Loucy (cell line): ENCODE data around the gene TMEM38A.

ENCODE experiments used
- H2AFZ ChIP-seq: fragments of 200-600 bp; sonication (generic); 2 replicates; pipeline ENCODE4 v1.6.0; 2016; ENCODE audit warnings: antibody characterized with exemption, mild to moderate bottlenecking, low read length, moderate library complexity
- H3F3A ChIP-seq: fragments of 200-600 bp; 2 replicates; pipeline ENCODE4 v1.6.0; 2016; ENCODE audit warnings: antibody characterized with exemption, low read depth, mild to moderate bottlenecking
- H3K27me3 ChIP-seq: fragments of 200-600 bp; sonication (generic); 2 replicates; pipeline ENCODE4 v1.6.1; 2014; ENCODE audit warnings: low read length, mild to moderate bottlenecking; ENCODE audit not compliant: insufficient read depth, poor library complexity, severe bottlenecking
- H3K36me3 ChIP-seq: fragments of 200-600 bp; sonication (generic); 2 replicates; pipeline ENCODE4 v1.6.1; 2016; ENCODE audit warnings: low read length; ENCODE audit not compliant: insufficient read depth
- H3K4me1 ChIP-seq: fragments of 200-600 bp; sonication (generic); 2 replicates; pipeline ENCODE4 v1.5.1; 2014; ENCODE audit warnings: low read length, mild to moderate bottlenecking; ENCODE audit not compliant: insufficient read depth, poor library complexity, severe bottlenecking
- H3K4me2 ChIP-seq: fragments of 200-600 bp; sonication (generic); 2 replicates; pipeline ENCODE4 v1.6.0; 2014; ENCODE audit warnings: antibody characterized with exemption, low read length, low read depth, mild to moderate bottlenecking; ENCODE audit not compliant: poor library complexity, severe bottlenecking
- H3K4me3 ChIP-seq: fragments of 200-600 bp; sonication (generic); 2 replicates; pipeline ENCODE4 v1.5.1; 2014; ENCODE audit warnings: low read length, mild to moderate bottlenecking, mixed read lengths; ENCODE audit not compliant: poor library complexity, severe bottlenecking
- H3K79me2 ChIP-seq: fragments of 200-600 bp; sonication (generic); 2 replicates; pipeline ENCODE4 v1.6.1; 2014; ENCODE audit warnings: low read length; ENCODE audit not compliant: insufficient read depth
- H3K9ac ChIP-seq: fragments of 200-600 bp; sonication (generic); 2 replicates; pipeline ENCODE4 v1.6.0; 2014; ENCODE audit warnings: mild to moderate bottlenecking, low read depth, low read length, moderate library complexity; ENCODE audit not compliant: poor library complexity, severe bottlenecking
- H3K9me2 ChIP-seq: fragments of 200-600 bp; sonication (generic); replicated peaks from 2 replicates; pipeline ENCODE4 v1.6.1; 2016; ENCODE audit warnings: low read depth, low read length, mixed read lengths
- H3K9me3 ChIP-seq: fragments of 200-600 bp; sonication (generic); 2 replicates; pipeline ENCODE4 v1.6.1; 2014; ENCODE audit warnings: mild to moderate bottlenecking, antibody characterized with exemption, low read length, low read depth; ENCODE audit not compliant: insufficient read depth
- H4K20me1 ChIP-seq: fragments of 200-600 bp; sonication (generic); 2 replicates; pipeline ENCODE4 v1.6.0; 2014; ENCODE audit warnings: antibody characterized with exemption, low read length, mild to moderate bottlenecking; ENCODE audit not compliant: insufficient read depth, poor library complexity, severe bottlenecking
- EZH2phosphoT487 ChIP-seq: fragments of 200-600 bp; IDR thresholded peaks from 2 replicates; pipeline ENCODE4 v1.6.1; 2018; ENCODE audit warnings: antibody characterized with exemption, mild to moderate bottlenecking, moderate library complexity, borderline replicate concordance
- TF ChIP-seq, protein P1 (sequence below): fragments of 200-600 bp; sonication (generic); conservative IDR thresholded peaks from 2 replicates; pipeline ENCODE4 v1.5.1; 2014; ENCODE audit warnings: mild to moderate bottlenecking, antibody characterized with exemption, low read length

The TMEM38A gene

DNA sequence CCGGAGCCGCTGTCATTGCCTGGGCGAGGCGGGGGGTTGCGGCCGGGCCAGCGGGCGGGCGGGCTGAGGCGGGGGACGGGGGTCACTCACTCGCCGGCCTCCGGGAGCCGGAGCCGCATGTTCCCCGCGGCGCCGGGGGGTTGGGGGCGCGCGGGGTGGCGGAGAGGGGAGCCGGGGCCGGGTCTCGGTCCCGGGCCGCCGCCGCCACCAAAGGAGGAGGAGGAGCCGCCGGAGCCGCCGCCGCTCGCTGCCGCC, 33.1 kb upstream of the TMEM38A start:
- H3K36me3 ChIP-seq: peaks cover 14% of the 10 kb centered on the region; the same call in 1 of the 2 replicates
- peak overlapping the region; percentile 89 for H3K4me2 ChIP-seq
- peaks cover 45% of the 10 kb centered on the region for H3K4me1 ChIP-seq
- H3K27me3 ChIP-seq: no peaks in the 10 kb centered on the region
- peak overlapping the region; percentile 94 for H3K9ac ChIP-seq
- H3K4me3 ChIP-seq: peak overlapping the region; percentile 98
- no peak overlapping the region for H2AFZ ChIP-seq
- H3K9me3 ChIP-seq: no peaks in the 10 kb centered on the region
- peaks cover 6% of the 10 kb centered on the region; the same call in 1 of the 2 replicates for H3F3A ChIP-seq
- H3K79me2 ChIP-seq: peaks cover 52% of the 10 kb centered on the region
- TF ChIP-seq EZH2phosphoT487: no peak
- TF ChIP-seq, protein P1, sequence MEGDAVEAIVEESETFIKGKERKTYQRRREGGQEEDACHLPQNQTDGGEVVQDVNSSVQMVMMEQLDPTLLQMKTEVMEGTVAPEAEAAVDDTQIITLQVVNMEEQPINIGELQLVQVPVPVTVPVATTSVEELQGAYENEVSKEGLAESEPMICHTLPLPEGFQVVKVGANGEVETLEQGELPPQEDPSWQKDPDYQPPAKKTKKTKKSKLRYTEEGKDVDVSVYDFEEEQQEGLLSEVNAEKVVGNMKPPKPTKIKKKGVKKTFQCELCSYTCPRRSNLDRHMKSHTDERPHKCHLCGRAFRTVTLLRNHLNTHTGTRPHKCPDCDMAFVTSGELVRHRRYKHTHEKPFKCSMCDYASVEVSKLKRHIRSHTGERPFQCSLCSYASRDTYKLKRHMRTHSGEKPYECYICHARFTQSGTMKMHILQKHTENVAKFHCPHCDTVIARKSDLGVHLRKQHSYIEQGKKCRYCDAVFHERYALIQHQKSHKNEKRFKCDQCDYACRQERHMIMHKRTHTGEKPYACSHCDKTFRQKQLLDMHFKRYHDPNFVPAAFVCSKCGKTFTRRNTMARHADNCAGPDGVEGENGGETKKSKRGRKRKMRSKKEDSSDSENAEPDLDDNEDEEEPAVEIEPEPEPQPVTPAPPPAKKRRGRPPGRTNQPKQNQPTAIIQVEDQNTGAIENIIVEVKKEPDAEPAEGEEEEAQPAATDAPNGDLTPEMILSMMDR: no peak
- H4K20me1 ChIP-seq: peaks cover 44% of the 10 kb centered on the region
- no peaks in the 10 kb centered on the region for H3K9me2 ChIP-seq

GRCh38 chr19:16628183-16628983, 32.6 kb upstream of the TMEM38A start, which contains the start of gene MED26:
TSS of gene MED26 (minus strand) at chr19:16628204. CDS start at chr19:16627943, 261 bp downstream.
- peak within 1 kb of the TSS; percentile 97 for H2AFZ ChIP-seq
- peak within 1 kb of the TSS; percentile 89 for H3K4me2 ChIP-seq
- H3K27me3 ChIP-seq: no peaks in the 10 kb centered on the region
- no peaks in the 10 kb centered on the region for H3K9me2 ChIP-seq
- peaks cover 15% of the 10 kb centered on the region; the same call in 1 of the 2 replicates for H3K36me3 ChIP-seq
- H3K4me1 ChIP-seq: peaks cover 39% of the 10 kb centered on the region
- peaks cover 41% of the 10 kb centered on the region for H4K20me1 ChIP-seq
- H3K9ac ChIP-seq: peak within 1 kb of the TSS; percentile 94
- H3K79me2 ChIP-seq: peaks cover 47% of the 10 kb centered on the region
- peak within 1 kb of the TSS; percentile 98 for H3K4me3 ChIP-seq
- peaks cover 6% of the 10 kb centered on the region; the same call in 1 of the 2 replicates for H3F3A ChIP-seq
- TF ChIP-seq, protein P1: no peak
- no peak for TF ChIP-seq EZH2phosphoT487
- H3K9me3 ChIP-seq: no peaks in the 10 kb centered on the region

DNA sequence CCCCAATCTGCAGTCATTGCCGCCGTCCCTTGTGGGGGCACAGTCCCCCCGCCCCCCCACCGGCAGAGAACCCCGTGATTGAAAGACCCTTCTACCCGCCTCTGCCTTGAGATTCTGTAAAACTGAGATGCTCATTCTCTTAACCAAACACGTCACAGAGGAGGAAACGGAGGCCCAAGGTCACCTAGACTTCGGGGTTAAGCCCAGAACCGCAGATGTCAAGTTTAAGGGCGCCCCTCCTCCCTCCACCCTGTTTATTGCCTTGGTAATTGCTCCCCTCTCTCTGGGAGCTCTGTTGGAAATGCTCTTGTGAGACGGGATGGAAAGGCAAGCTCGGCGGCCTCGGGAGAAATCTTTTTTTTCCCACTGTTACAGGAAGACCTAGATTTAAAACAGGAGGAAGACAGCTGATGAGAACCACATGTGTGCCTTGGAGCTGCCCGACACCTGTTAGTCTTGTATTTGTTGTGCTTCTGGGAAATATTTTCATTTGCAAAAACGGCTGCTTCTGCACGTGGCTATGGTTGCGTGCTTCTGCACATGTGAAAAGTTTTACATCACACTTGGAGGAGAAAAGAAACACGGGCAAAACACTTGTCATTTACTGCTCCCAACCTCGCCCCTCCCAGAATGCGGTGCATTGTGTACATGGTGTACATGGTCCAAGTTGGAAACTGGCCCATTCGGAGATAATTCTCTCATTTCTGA, 31.8 kb upstream of the TMEM38A start:
- Histone ChIP-seq H2AFZ (peak overlapping the region; percentile 97; the same call in 1 of the 2 replicates), H3K9ac (peak overlapping the region; percentile 94), H4K20me1 (peaks cover 33% of the 10 kb centered on the region), H3K4me2 (peak overlapping the region; percentile 85), H3K27me3 (no peaks in the 10 kb centered on the region), H3K79me2 (peaks cover 39% of the 10 kb centered on the region), H3K9me3 (no peaks in the 10 kb centered on the region), H3K4me3 (peak overlapping the region; percentile 95), H3F3A (peaks cover 6% of the 10 kb centered on the region; the same call in 1 of the 2 replicates), H3K36me3 (peaks cover 20% of the 10 kb centered on the region; the same call in 1 of the 2 replicates), H3K9me2 (no peaks in the 10 kb centered on the region), H3K4me1 (peaks cover 33% of the 10 kb centered on the region)
- no peak for TF ChIP-seq EZH2phosphoT487
